GM18951 (cell line): Measurements from ENCODE around the gene RUNX1.

Experiments
- POLR2A ChIP-seq: IDR thresholded peaks from 4 replicates; pipeline ENCODE4 v1.6.1; 2011; ENCODE audit warnings: mild to moderate bottlenecking; ENCODE audit not compliant: insufficient read length, insufficient read depth; ENCODE audit errors: extremely low read depth
- in situ Hi-C: fragments of 300-500 bp; cut with MboI; formaldehyde crosslinking; loops from one replicate; pipeline ENCODE4 v1.12.0; 2022; ENCODE audit warnings: low sequenced_read_pairs, mixed read lengths, inconsistent platforms; ENCODE audit not compliant: unreplicated experiment

RUNX1 gene

GRCh38 chr21:34987501-34988072, 61.5 kb downstream of the RUNX1 start:
- TF ChIP-seq POLR2A, result no peak

GRCh38 chr21:34986561-34987500, 62.3 kb downstream of the RUNX1 start:
- TF ChIP-seq POLR2A, result no peak
- in situ Hi-C loops, result no loop called here

More at GRCh38 chr21:34987501-34988072, 61.5 kb downstream of the RUNX1 start:
- in situ Hi-C loops, result no loop called here

- in situ Hi-C loops, result no loop called here
- TF ChIP-seq POLR2A, result no peak
These were observed 64.6 kb downstream of the RUNX1 start for GRCh38 chr21:34984356-34985058.

GRCh38 chr21:34983680-34984086, 65.4 kb downstream of the RUNX1 start:
- TF ChIP-seq POLR2A, result no peak
- in situ Hi-C loops, result no loop called here

- in situ Hi-C loops, result no loop called here
- no peak for TF ChIP-seq POLR2A
These were observed 67.3 kb downstream of the RUNX1 start for GRCh38 chr21:34981791-34982190.

GRCh38 chr21:34980423-34981115, 68.5 kb downstream of the RUNX1 start:
- TF ChIP-seq POLR2A, result no peak
- in situ Hi-C loops, result no loop called here

GRCh38 chr21:34979383-34979782, 69.7 kb downstream of the RUNX1 start:
- no peak for TF ChIP-seq POLR2A
- in situ Hi-C loops, result no loop called here

GRCh38 chr21:34977333-34977732, 71.8 kb downstream of the RUNX1 start:
- TF ChIP-seq POLR2A, result no peak
- in situ Hi-C loops, result no loop called here

GRCh38 chr21:34974162-34974981, 74.7 kb downstream of the RUNX1 start:
- no peak for TF ChIP-seq POLR2A
- in situ Hi-C loops, result no loop called here

- in situ Hi-C loops, result no loop called here
- no peak for TF ChIP-seq POLR2A
These were observed 75.4 kb downstream of the RUNX1 start for GRCh38 chr21:34973685-34974084.

GRCh38 chr21:34971656-34972055, 77.4 kb downstream of the RUNX1 start:
- in situ Hi-C loops, result no loop called here

GRCh38 chr21:34970566-34970965, 78.5 kb downstream of the RUNX1 start:
- in situ Hi-C loops, result no loop called here
- no peak for TF ChIP-seq POLR2A

More at GRCh38 chr21:34971656-34972055, 77.4 kb downstream of the RUNX1 start:
- no peak for TF ChIP-seq POLR2A
